Ectodermal cell (in vitro differentiated cells): ENCODE results near the gene FSTL3.

ENCODE experiments used
- H3K27ac ChIP-seq: 2 replicates; pipeline ENCODE4 v1.7.0; 2013; ENCODE audit warnings: mild to moderate bottlenecking, low read depth, low read length; ENCODE audit not compliant: insufficient read depth, poor library complexity, severe bottlenecking
- H3K27me3 ChIP-seq: 2 replicates; pipeline ENCODE4 v1.7.0; 2013; ENCODE audit warnings: mild to moderate bottlenecking, low read length; ENCODE audit not compliant: insufficient read depth, control insufficient read depth, poor library complexity, severe bottlenecking
- H3K36me3 ChIP-seq: one replicate; pipeline ENCODE4 v1.7.0; 2013; ENCODE audit warnings: low read length; ENCODE audit not compliant: control insufficient read depth, insufficient read depth
- H3K4me1 ChIP-seq: one replicate; pipeline ENCODE4 v1.7.0; 2013; ENCODE audit warnings: low read length; ENCODE audit not compliant: control insufficient read depth, insufficient read depth
- H3K4me3 ChIP-seq: 2 replicates; pipeline ENCODE4 v1.7.0; 2013; ENCODE audit warnings: low read depth, low read length, control low read depth; ENCODE audit not compliant: insufficient read depth
- H3K9me3 ChIP-seq: 2 replicates; pipeline ENCODE4 v1.7.0; 2013; ENCODE audit warnings: mild to moderate bottlenecking, low read length, moderate library complexity; ENCODE audit not compliant: control insufficient read depth
- WGBS, 2 experiments: methylation state at CpG; one replicate each; pipeline ENCODE4 v1.1.7; 2013; ENCODE audit warnings: missing lambda C conversion rate in 2 of 2; 5-methylcytosine and 5-hydroxymethylcytosine counted together

FSTL3 gene

DNA sequence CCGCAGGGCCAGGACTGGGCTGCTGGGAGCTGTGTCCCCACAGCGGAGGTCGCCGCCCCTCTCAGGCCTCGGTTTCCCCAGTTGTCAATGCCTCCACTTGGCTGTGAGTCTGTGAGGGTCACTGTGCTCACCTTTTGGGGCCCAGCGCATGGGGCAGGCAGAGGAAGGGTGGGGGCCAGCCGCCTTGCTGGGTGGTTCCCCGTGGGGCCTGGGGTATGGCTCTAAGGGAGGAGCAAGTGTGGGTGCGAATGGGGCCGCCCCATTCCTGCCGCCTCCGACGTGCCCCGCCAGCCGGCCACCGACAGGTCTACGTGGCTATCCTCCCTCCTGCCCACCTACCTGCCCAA lies 37.3 kb upstream of the FSTL3 start:
- H3K9me3 ChIP-seq = no peaks in the 10 kb centered on the region
- 66 to 71% methylated on average over 17 of the region's 17 CpGs for WGBS, 2 experiments
- H3K4me1 ChIP-seq = peaks cover 2% of the 10 kb centered on the region
- H3K36me3 ChIP-seq = no peaks in the 10 kb centered on the region
- H3K27ac ChIP-seq = no peak overlapping the region
- peaks cover 37% of the 10 kb centered on the region for H3K27me3 ChIP-seq
- H3K4me3 ChIP-seq = peak overlapping the region; percentile 31

GRCh38 chr19:639253-640160 lies 36.7 kb upstream of the FSTL3 start, which contains the start of gene FGF22:
TSS of gene FGF22 (plus strand) at chr19:639879. CDS start at chr19:639926, 47 bp downstream.
- H3K4me3 ChIP-seq = peak within 1 kb of the TSS; percentile 31
- 8 to 9% methylated on average over 109 of the region's 109 CpGs for WGBS, 2 experiments
- no peaks in the 10 kb centered on the region for H3K9me3 ChIP-seq
- no peaks in the 10 kb centered on the region for H3K36me3 ChIP-seq
- peaks cover 37% of the 10 kb centered on the region for H3K27me3 ChIP-seq
- H3K4me1 ChIP-seq = peaks cover 2% of the 10 kb centered on the region
- H3K27ac ChIP-seq = no peak within 1 kb of the TSS

DNA sequence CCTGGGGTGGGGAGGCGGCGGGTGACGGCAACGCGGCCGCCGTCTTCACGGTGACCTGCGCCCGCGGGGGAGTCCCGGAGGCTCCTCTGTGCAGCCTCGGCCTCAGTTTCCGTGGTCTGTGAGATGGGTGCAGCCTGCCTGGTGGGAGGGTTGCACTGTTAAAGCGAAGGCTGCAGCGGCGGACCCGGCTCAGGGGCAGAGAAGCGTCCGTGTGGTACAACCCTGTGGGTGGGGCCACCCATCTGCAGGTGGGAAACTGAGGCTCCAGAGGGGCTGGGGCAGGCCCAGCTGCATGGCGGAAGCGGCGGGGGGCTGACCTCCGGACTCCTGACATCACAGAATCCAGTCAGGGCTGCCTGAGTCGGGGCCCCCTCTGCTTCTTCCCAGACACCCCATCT lies 36.0 kb upstream of the FSTL3 start:
- Histone ChIP-seq H3K9me3 (no peaks in the 10 kb centered on the region), H3K4me1 (peaks cover 2% of the 10 kb centered on the region), H3K4me3 (no peak overlapping the region), H3K36me3 (no peaks in the 10 kb centered on the region), H3K27me3 (peaks cover 37% of the 10 kb centered on the region), H3K27ac (no peak overlapping the region)
- 55 to 58% methylated on average over 25 of the region's 25 CpGs for WGBS, 2 experiments

DNA sequence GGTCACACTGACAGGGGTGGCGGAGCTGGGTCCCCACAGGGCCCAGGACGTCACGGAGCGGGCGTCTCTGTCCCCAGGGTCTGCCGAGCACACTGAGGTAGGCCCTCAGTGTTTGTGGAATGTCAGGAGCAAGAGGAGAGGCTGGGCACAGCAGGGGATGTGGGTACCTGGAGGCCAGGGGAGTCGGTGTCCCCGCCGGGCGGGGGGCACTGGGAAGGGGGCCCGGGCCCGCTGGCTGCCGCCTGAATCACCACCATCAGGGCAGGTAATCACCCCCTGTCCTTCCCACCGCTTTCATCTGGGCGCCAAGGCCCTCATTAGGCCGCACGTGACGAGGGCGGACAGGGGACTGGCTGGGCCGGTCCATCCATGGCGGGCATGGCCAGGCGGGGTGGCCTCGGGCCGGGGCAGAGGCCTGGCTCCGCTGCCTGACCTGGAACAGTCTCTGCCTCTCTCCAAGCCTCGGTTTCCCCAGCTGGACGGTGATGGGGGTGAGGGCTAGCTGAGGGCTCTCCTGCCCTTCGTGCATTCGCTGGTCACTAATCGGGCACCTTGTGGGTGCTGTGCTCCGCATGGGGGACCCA lies 35.5 kb upstream of the FSTL3 start:
- 92 to 94% methylated on average over 31 of the region's 31 CpGs for WGBS, 2 experiments
- H3K4me1 ChIP-seq = peaks cover 2% of the 10 kb centered on the region

DNA sequence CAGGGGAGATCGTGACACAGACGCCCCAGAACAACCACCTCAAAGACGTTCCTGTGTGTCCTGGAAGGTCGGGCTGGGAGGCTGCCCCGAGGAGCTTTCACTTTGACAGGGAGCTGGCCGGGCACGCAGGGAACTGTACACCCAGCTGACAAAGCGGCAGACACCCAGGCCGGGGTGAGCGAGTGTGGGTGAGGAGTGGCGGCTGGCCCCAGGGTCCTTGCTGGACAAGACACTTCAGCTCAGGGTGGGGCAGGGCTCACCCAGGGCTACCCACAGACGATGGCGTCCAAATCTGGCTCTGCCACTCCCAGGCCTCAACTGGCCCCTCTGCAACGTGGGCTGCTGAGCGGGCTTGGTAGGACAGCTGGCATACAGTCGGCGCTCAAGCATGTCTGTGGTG lies 34.5 kb upstream of the FSTL3 start:
- Histone ChIP-seq H3K27me3 (peaks cover 37% of the 10 kb centered on the region), H3K27ac (no peak overlapping the region), H3K4me3 (no peak overlapping the region), H3K9me3 (no peaks in the 10 kb centered on the region), H3K4me1 (peaks cover 2% of the 10 kb centered on the region), H3K36me3 (no peaks in the 10 kb centered on the region)
- 94% methylated on average over 17 of the region's 17 CpGs for WGBS, 2 experiments

More for the DNA sequence above, 35.5 kb upstream of the FSTL3 start:
- no peaks in the 10 kb centered on the region for H3K36me3 ChIP-seq
- H3K9me3 ChIP-seq = no peaks in the 10 kb centered on the region
- H3K27ac ChIP-seq = no peak overlapping the region
- peaks cover 37% of the 10 kb centered on the region for H3K27me3 ChIP-seq
- H3K4me3 ChIP-seq = no peak overlapping the region

DNA sequence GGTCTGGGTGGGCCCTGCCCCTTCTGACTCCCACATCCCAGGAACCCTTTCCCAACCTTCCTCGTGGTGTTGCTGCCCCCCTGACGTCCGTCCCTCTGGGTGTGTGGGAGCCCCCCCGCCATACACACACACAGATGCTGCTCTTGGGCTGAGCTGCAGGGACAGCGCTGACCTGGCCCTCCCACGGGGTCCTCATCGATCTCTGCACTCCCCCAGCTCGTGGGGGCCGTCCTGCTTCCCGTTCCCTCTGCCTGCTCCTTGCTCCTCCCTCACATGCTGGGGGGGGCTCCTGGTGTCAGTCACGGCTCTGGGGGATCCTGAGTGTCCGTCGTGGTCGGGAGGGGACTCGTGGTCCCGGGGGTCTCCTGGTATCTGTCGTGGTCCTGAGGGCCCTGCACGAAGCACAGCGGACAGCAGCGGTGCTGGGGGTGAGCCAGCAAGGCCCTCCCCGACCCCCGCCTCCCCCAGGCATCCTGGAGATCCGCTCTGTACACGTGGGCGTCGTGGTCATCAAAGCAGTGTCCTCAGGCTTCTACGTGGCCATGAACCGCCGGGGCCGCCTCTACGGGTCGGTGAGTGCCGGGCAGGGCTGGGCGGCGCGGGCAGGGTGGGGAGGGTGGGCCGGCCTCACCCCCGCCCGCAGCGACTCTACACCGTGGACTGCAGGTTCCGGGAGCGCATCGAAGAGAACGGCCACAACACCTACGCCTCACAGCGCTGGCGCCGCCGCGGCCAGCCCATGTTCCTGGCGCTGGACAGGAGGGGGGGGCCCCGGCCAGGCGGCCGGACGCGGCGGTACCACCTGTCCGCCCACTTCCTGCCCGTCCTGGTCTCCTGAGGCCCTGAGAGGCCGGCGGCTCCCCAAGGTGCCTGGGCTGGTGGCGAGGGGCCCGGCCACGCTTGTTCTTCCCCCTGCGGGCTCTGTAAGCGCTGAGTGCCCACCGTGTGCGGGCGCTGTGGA lies 33.1 kb upstream of the FSTL3 start:
- H3K9me3 ChIP-seq = no peaks in the 10 kb centered on the region
- H3K27me3 ChIP-seq = peaks cover 24% of the 10 kb centered on the region
- H3K4me1 ChIP-seq = peaks cover 2% of the 10 kb centered on the region
- H3K4me3 ChIP-seq = no peak overlapping the region
- no peak overlapping the region for H3K27ac ChIP-seq
- 92% methylated on average over 70 of the region's 70 CpGs for WGBS, 2 experiments
- H3K36me3 ChIP-seq = no peaks in the 10 kb centered on the region

DNA sequence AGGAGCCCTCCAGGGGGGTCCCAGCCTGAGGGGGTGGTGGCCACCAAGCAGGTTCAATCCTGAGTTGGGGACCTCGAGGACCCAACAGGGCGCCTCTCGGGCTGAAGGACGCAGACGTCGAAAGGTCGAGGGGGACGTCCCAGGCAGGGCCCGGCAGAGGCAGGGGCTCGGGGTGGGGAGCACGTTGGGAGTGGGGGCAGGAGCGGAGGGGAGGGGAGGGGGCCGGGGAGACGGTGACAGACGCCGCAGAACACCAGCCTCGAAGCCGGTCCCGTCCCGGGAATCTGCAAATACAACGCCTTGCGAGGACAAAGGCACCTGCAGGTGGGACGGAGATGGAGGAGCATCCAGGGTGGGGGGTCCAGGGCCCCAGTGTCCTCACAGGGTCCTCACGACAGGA lies 32.5 kb upstream of the FSTL3 start:
- 92 to 93% methylated on average over 24 of the region's 24 CpGs for WGBS, 2 experiments
- Histone ChIP-seq H3K27ac (no peak overlapping the region), H3K27me3 (peaks cover 17% of the 10 kb centered on the region), H3K4me3 (no peak overlapping the region), H3K36me3 (no peaks in the 10 kb centered on the region), H3K4me1 (peaks cover 2% of the 10 kb centered on the region), H3K9me3 (no peaks in the 10 kb centered on the region)

GRCh38 chr19:644363-644762 lies 31.8 kb upstream of the FSTL3 start:
- H3K36me3 ChIP-seq = no peaks in the 10 kb centered on the region
- no peaks in the 10 kb centered on the region for H3K4me1 ChIP-seq
- peaks cover 10% of the 10 kb centered on the region for H3K27me3 ChIP-seq
- no peaks in the 10 kb centered on the region for H3K9me3 ChIP-seq
- 89% methylated on average over 28 of the region's 28 CpGs for WGBS, 2 experiments
- no peak overlapping the region for H3K4me3 ChIP-seq
- H3K27ac ChIP-seq = no peak overlapping the region

DNA sequence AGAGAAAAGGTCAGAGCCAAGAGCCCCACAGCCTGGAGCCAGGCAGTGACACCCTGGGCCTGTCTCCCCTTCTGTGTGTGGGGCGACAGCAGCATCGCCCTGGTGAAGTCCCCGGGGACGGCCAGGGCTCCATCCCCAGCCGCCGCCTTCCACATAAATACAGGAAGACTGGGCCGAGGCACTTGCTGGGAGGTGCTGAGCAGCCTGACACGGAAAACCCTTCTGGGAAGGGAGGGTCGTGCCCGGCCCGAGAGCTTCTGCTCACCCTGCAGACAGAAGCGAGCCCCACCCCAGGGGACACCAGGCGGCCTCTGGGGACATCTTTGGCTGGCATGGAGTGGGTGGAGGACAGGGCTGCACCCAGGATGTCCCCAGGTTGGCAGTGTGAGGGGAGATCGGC lies 31.4 kb upstream of the FSTL3 start:
- H3K4me1 ChIP-seq = no peaks in the 10 kb centered on the region
- 93 to 94% methylated on average over 14 of the region's 14 CpGs for WGBS, 2 experiments
- H3K27ac ChIP-seq = no peak overlapping the region
- H3K9me3 ChIP-seq = no peaks in the 10 kb centered on the region
- H3K27me3 ChIP-seq = peaks cover 8% of the 10 kb centered on the region
- no peak overlapping the region for H3K4me3 ChIP-seq
- H3K36me3 ChIP-seq = no peaks in the 10 kb centered on the region
